T47D (cell line): Measurements from ENCODE around the gene RALGPS1.
A peak's percentile ranks its signal among the peaks of the same experiment; 100 is the strongest.

Experiments used
- DNase-seq, 2 experiments: peaks; one replicate each; pipeline versions ENCODE4 v3.0.0 to v3.0.0-alpha.2; 2011 to 2012; ENCODE audit warnings: low read depth in 1 of 2, low spot score in 1 of 2
- JUND ChIP-seq: IDR thresholded peaks from 2 replicates; pipeline ENCODE4 v1.6.1; 2012; ENCODE audit warnings: low read depth
- in situ Hi-C: cut with HindIII; loops from 2 replicates; pipeline ENCODE4 v1.10.0; 2016; ENCODE audit warnings: low sequenced_read_pairs, low pct_unique_long_range_greater_than_20kb

Gene RALGPS1

DNA sequence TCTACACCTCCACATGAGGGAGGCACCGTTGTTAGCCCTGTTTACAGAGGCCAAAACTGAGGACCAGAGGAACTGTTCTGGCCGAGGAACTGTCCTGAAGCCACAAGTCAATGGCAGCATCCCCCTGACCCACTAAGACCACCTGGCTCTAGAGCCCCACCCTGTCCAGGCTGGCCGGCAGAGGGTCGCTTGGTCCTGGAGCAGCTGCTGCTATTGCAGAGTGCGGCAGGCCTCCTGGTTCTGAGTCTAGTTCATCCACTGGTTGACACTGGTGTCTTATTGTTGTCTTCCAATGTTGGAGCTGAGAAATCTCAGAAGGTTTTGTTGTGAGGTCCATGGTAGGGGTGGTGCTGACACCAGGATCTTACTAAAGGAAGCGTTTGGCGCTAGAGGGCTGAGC is 234.4 kb downstream of the RALGPS1 start:
- TF ChIP-seq JUND = no peak
- in situ Hi-C loops = no loop called here
- DNase-seq = no peak

DNA sequence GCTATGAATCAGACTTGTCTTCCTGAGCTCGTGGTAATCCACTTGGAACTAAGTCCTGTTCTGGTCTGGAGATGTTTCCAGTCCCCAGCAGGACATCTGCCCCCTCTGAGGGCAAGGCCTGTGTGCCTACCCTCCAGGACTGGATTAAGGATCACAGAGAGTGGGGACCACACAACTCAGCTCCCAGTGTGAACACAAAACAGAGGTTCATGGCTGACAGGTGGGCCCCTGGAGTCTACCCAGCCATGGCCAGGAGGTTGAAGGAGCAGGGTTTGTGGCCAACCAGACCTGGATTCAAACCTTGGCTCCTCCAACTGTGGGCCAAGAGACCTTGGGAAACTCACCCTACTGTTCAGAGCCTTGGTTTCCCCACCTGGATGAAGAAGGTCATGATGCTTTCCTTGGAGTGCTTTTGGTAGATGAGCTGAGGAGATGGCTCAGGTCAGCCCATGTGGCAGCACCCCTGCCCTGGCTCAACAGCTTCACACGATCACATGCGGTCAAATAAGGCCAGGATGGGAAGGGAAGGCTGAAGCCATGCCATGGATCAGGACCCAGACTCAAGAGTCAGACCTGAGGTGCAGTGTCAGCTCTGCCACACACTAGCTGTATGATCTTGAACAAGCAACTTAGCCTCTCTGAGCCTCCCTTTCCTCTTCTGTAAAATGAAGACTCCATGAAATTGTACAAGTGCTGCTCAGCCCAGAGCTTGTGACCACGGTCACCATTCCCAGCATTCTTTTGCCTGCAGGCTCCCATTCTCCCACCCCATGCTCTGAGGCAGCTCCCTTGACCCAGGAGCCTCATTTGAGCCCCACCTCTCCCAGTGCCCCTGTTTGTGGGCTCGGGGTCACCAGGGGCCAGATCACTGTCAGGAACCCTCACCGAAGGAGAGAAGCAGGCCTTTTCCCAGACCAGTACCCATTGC is 235.1 kb downstream of the RALGPS1 start:
- TF ChIP-seq JUND = no peak
- DNase-seq = no peak
- in situ Hi-C loops = no loop called here

GRCh38 chr9:127153501-127153900 is 238.9 kb downstream of the RALGPS1 start:
- DNase-seq = no peak
- no peak for TF ChIP-seq JUND
- in situ Hi-C loops = no loop called here

GRCh38 chr9:127154003-127154389 is 239.4 kb downstream of the RALGPS1 start:
- TF ChIP-seq JUND = no peak
- in situ Hi-C loops = no loop called here
- DNase-seq = no peak

GRCh38 chr9:127154390-127155191 is 240.0 kb downstream of the RALGPS1 start:
- TF ChIP-seq JUND = no peak
- in situ Hi-C loops = no loop called here
- no peak for DNase-seq

DNA sequence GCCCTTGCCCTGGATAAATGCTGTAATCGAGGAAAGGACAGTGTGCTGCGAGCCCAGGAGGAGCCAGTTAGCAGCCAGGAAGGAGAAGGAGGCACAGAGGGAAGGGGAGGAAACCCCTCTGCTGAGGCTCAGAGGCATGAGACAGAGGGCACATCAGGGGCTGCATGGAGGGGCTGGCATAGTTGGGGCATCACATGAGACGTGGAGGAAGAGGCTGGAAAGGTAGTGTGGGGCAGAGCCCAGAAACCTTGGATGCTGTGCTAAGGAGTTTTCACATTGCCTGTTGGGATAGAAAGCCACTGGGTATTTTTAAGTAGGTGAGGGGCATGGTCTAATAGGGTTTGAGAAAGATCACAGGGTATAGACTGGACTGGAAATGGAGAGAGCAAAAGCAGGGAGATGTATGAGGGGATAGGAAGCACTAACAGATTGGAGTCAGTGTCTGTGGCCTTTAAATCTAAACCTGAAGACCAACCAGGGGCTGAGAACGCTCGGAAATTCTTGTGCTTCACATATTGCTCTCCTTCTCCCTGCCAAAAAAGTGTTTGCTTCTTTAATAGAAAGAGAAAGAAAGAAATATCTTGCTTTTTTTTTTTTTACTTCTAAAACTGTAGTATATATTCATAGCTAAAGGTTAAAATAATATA is 240.9 kb downstream of the RALGPS1 start:
- in situ Hi-C loops = no loop called here
- no peak for DNase-seq
- no peak for TF ChIP-seq JUND

DNA sequence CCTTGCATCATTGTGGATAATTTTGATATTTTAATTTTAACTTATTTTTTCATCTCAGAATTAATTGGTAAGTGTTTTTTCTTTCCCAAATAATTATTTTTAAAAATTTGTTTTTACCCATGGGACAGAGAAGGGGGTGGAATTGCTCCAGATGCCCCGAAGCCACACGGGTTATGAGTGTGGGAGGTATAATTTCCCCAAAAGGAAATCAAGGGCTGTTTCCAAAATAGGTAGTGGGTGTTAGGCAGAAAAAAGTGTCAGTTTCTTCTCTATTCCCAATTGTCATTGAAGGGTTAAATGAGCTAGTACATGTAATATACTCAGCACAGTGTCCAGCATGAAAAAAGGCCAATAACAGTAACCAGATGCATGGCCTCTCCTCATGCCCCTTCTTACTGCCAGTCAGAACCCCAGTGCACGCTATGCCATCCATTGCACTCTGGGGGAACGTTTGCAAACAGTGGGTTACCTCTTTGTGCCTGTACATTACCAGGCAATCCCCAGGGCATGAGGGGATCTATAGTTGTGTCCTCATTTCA is 244.3 kb downstream of the RALGPS1 start:
- no peak for TF ChIP-seq JUND

GRCh38 chr9:127159325-127159801 is 244.8 kb downstream of the RALGPS1 start:
- in situ Hi-C loops = no loop called here
- no peak for TF ChIP-seq JUND
- DNase-seq = no peak

More for the DNA sequence above, 244.3 kb downstream of the RALGPS1 start:
- DNase-seq = no peak
- in situ Hi-C loops = no loop called here

- TF ChIP-seq JUND = no peak
- DNase-seq = no peak
- in situ Hi-C loops = no loop called here
These were observed 245.5 kb downstream of the RALGPS1 start for GRCh38 chr9:127159949-127160610.

GRCh38 chr9:127161081-127161624 is 246.6 kb downstream of the RALGPS1 start:
- no peak for TF ChIP-seq JUND
- no peak for DNase-seq
- in situ Hi-C loops = no loop called here

DNA sequence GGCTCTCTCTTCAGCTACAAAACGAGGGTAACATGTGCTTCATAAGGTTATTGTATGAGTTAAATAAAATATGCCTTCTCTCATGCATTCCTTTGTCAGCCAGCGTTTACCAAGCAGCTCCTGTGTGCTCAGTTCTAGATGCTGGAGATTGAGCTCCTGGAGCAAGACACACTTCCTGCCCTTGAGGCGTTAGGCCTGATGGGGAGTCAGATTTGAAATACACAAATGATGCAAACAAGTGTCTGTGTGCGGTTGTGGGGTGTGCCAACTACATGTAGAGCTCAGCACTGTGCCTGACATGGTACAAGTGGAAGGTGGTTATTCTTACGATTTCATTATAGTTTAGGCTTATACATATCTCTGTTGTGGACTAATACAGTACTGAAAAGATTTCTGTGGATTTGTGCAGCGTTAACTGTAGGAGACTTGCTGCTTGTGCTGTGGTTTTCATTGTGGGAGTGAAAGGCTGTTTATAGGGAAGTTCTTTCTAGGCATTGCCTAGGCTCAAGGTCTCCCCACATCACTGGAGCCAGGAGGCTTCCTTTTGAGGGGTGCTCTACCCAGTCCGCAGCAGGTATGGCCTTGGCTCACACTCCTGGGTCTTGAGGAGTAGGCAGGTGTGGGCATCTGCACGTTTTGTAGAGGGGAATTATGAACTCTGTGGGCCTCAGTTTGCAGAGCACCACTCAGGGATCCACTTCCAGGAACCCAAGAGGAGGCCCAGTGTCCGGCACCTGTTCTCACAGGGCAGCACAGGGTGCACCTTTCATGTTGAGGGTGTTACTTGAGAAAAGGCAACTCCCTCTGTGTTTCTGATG is 247.7 kb downstream of the RALGPS1 start:
- peak; percentile 62 for TF ChIP-seq JUND
- peak; percentile 69 to 97 for DNase-seq
- in situ Hi-C loops = no loop called here
